Activated gamma-delta T cell (primary cell): ENCODE results near the gene STAB1.

Source experiments
- DNase-seq: peaks from one replicate; lab custom pipeline; 2025; lab: John Stamatoyannopoulos, UW

The STAB1 gene

GRCh38 chr3:52536369-52537164 lies 41.4 kb downstream of the STAB1 start, which contains the start of gene UQCC5:
Gene UQCC5, plus strand, starts transcription at chr3:52536605. Its CDS starts 151 bp downstream, at chr3:52536756.
- DNase-seq: peak; percentile 96

GRCh38 chr3:52537165-52537620 lies 42.1 kb downstream of the STAB1 start:
- DNase-seq: no peak

- no peak for DNase-seq
These were observed 42.7 kb downstream of the STAB1 start for GRCh38 chr3:52537726-52538421.

- DNase-seq: no peak
These were observed 44.0 kb downstream of the STAB1 start for GRCh38 chr3:52539010-52539653.

GRCh38 chr3:52541050-52541449 lies 45.9 kb downstream of the STAB1 start:
- no peak for DNase-seq

- DNase-seq: no peak
These were observed 49.8 kb downstream of the STAB1 start for GRCh38 chr3:52544937-52545336.

GRCh38 chr3:52546111-52546901 lies 51.2 kb downstream of the STAB1 start:
- DNase-seq: no peak

- no peak for DNase-seq
These were observed 52.0 kb downstream of the STAB1 start for GRCh38 chr3:52547143-52547542.

- no peak for DNase-seq
These were observed 56.0 kb downstream of the STAB1 start for GRCh38 chr3:52551118-52551517.

- no peak for DNase-seq
These were observed 57.0 kb downstream of the STAB1 start for GRCh38 chr3:52552089-52552488.

- no peak for DNase-seq
These were observed 59.1 kb downstream of the STAB1 start for GRCh38 chr3:52554026-52554755.

- no peak for DNase-seq
These were observed 59.9 kb downstream of the STAB1 start for GRCh38 chr3:52555056-52555455.

GRCh38 chr3:52557011-52557960 lies 62.1 kb downstream of the STAB1 start:
- DNase-seq: no peak

- no peak for DNase-seq
These were observed 63.3 kb downstream of the STAB1 start for GRCh38 chr3:52558436-52558835.

- DNase-seq: no peak
These were observed 66.0 kb downstream of the STAB1 start for GRCh38 chr3:52561028-52561747.

- DNase-seq: no peak
These were observed 68.8 kb downstream of the STAB1 start for GRCh38 chr3:52563984-52564383.

- no peak for DNase-seq
These were observed 72.9 kb downstream of the STAB1 start for GRCh38 chr3:52568069-52568468.

GRCh38 chr3:52570076-52570475 lies 74.9 kb downstream of the STAB1 start:
- DNase-seq: no peak

GRCh38 chr3:52572221-52572620 lies 77.1 kb downstream of the STAB1 start:
- DNase-seq: no peak
